ENCODE data around the gene GJD4.

Gene GJD4

GRCh38 chr10:35640474-35640873, 35.3 kb downstream of the GJD4 start:
- Histone ChIP-seq H3K79me2 (ENCODE audit: insufficient read depth, low read length) (no peaks in the 10 kb centered on the region), H3K27ac (ENCODE audit: low read depth, low read length, poor library complexity, severe bottlenecking) (no peak overlapping the region), H2AFZ (ENCODE audit: low read length) (no peak overlapping the region), H3K9ac (ENCODE audit: low read length) (no peak overlapping the region), H3K9me3 (ENCODE audit: low read length) (no peaks in the 10 kb centered on the region), H3K4me1 (ENCODE audit: insufficient read depth, low read length, severe bottlenecking) (peaks cover 22% of the 10 kb centered on the region), H3K27me3 (ENCODE audit: insufficient read depth, low read length) (no peaks in the 10 kb centered on the region), H3F3A (ENCODE audit: insufficient read depth, low read length) (no peaks in the 10 kb centered on the region), H3K9me2 (ENCODE audit: low read depth, low read length) (no peaks in the 10 kb centered on the region), H3K4me2 (ENCODE audit: low read length) (no peak overlapping the region), H4K20me1 (ENCODE audit: insufficient read depth, low read length) (no peaks in the 10 kb centered on the region), H3K4me3 (ENCODE audit: low read depth, low read length, poor library complexity, severe bottlenecking) (no peak overlapping the region), H3K36me3 (ENCODE audit: insufficient read depth, low read length) (no peaks in the 10 kb centered on the region)
- TF ChIP-seq EZH2 (IDR thresholded peaks at IDR 0.05; ENCODE audit: borderline replicate concordance, low read length) (no peak), CTCF (IDR thresholded peaks at IDR 0.05; ENCODE audit: low read length) (peak; percentile 9; the same call in 1 of the 2 replicates)

- Histone ChIP-seq H3K79me2 (ENCODE audit: insufficient read depth, low read length) (no peaks in the 10 kb centered on the region), H3K4me3 (ENCODE audit: low read depth, low read length, poor library complexity, severe bottlenecking) (peak overlapping the region; percentile 63), H2AFZ (ENCODE audit: low read length) (no peak overlapping the region), H3K27ac (ENCODE audit: low read depth, low read length, poor library complexity, severe bottlenecking) (no peak overlapping the region), H3K9ac (ENCODE audit: low read length) (peak overlapping the region; percentile 59), H3F3A (ENCODE audit: insufficient read depth, low read length) (no peaks in the 10 kb centered on the region), H3K9me3 (ENCODE audit: low read length) (no peaks in the 10 kb centered on the region), H4K20me1 (ENCODE audit: insufficient read depth, low read length) (no peaks in the 10 kb centered on the region), H3K9me2 (ENCODE audit: low read depth, low read length) (no peaks in the 10 kb centered on the region), H3K4me2 (ENCODE audit: low read length) (peak overlapping the region; percentile 75), H3K27me3 (ENCODE audit: insufficient read depth, low read length) (no peaks in the 10 kb centered on the region), H3K4me1 (ENCODE audit: insufficient read depth, low read length, severe bottlenecking) (peaks cover 22% of the 10 kb centered on the region), H3K36me3 (ENCODE audit: insufficient read depth, low read length) (no peaks in the 10 kb centered on the region)
- TF ChIP-seq EZH2 (IDR thresholded peaks at IDR 0.05; ENCODE audit: borderline replicate concordance, low read length) (no peak), CTCF (IDR thresholded peaks at IDR 0.05; ENCODE audit: low read length) (no peak)
Measured at GRCh38 chr10:35640951-35641675, 36.0 kb downstream of the GJD4 start.

GRCh38 chr10:35641676-35642034, 36.5 kb downstream of the GJD4 start:
- H3K4me2 ChIP-seq (ENCODE audit: low read length), result peak overlapping the region; percentile 75
- no peaks in the 10 kb centered on the region for H3K36me3 ChIP-seq (ENCODE audit: insufficient read depth, low read length)
- peaks cover 22% of the 10 kb centered on the region for H3K4me1 ChIP-seq (ENCODE audit: insufficient read depth, low read length, severe bottlenecking)
- H3K27ac ChIP-seq (ENCODE audit: low read depth, low read length, poor library complexity, severe bottlenecking), result no peak overlapping the region
- no peaks in the 10 kb centered on the region for H3K79me2 ChIP-seq (ENCODE audit: insufficient read depth, low read length)
- H3K9me3 ChIP-seq (ENCODE audit: low read length), result no peaks in the 10 kb centered on the region
- peak overlapping the region; percentile 63 for H3K4me3 ChIP-seq (ENCODE audit: low read depth, low read length, poor library complexity, severe bottlenecking)
- H3K9ac ChIP-seq (ENCODE audit: low read length), result peak overlapping the region; percentile 59
- H2AFZ ChIP-seq (ENCODE audit: low read length), result peak overlapping the region; percentile 25; the same call in 1 of the 2 replicates
- no peak for TF ChIP-seq EZH2 (IDR thresholded peaks at IDR 0.05; ENCODE audit: borderline replicate concordance, low read length)
- TF ChIP-seq CTCF (IDR thresholded peaks at IDR 0.05; ENCODE audit: low read length), result no peak
- no peaks in the 10 kb centered on the region for H3F3A ChIP-seq (ENCODE audit: insufficient read depth, low read length)
- H3K9me2 ChIP-seq (ENCODE audit: low read depth, low read length), result no peaks in the 10 kb centered on the region
- H4K20me1 ChIP-seq (ENCODE audit: insufficient read depth, low read length), result no peaks in the 10 kb centered on the region
- no peaks in the 10 kb centered on the region for H3K27me3 ChIP-seq (ENCODE audit: insufficient read depth, low read length)
